H9 (cell line): ENCODE results near the gene HMOX2. TPM values are rescaled to one million over a fixed set of nuclear protein-coding genes. Genes with fewer than 3 reads are reported as not detected.

Source experiments
- DNase-seq: peaks from one replicate; pipeline ENCODE4 v3.0.0-alpha.2; 2017
- H2AFZ ChIP-seq: one replicate; pipeline ENCODE4 v1.6.1; 2013; ENCODE audit warnings: mild to moderate bottlenecking, low read length, control low read depth, moderate library complexity
- H2AK5ac ChIP-seq: 2 replicates; pipeline ENCODE4 v1.6.1; 2013; ENCODE audit warnings: low read length, control low read depth, mixed read lengths; ENCODE audit not compliant: insufficient read length
- H2BK120ac ChIP-seq: one replicate; pipeline ENCODE4 v1.6.1; 2013; ENCODE audit warnings: low read depth, mild to moderate bottlenecking, low read length, control low read depth, inconsistent platforms; ENCODE audit not compliant: poor library complexity, severe bottlenecking
- H2BK12ac ChIP-seq: 2 replicates; pipeline ENCODE4 v1.6.1; 2013; ENCODE audit warnings: low read length, control low read depth, mixed read lengths, low read depth; ENCODE audit not compliant: insufficient read length
- H2BK15ac ChIP-seq: 2 replicates; pipeline ENCODE4 v1.6.1; 2013; ENCODE audit warnings: low read depth, low read length, control low read depth
- H2BK20ac ChIP-seq: one replicate; pipeline ENCODE4 v1.6.1; 2013; ENCODE audit warnings: low read depth, mild to moderate bottlenecking, low read length, control low read depth, inconsistent platforms; ENCODE audit not compliant: poor library complexity, severe bottlenecking
- H2BK5ac ChIP-seq: 2 replicates; pipeline ENCODE4 v1.6.1; 2013; ENCODE audit warnings: low read length, control low read depth, mixed read lengths; ENCODE audit not compliant: insufficient read length
- H3K14ac ChIP-seq: 2 replicates; pipeline ENCODE4 v1.6.1; 2013; ENCODE audit warnings: low read length, control low read depth; ENCODE audit not compliant: insufficient read depth
- H3K18ac ChIP-seq: 2 replicates; pipeline ENCODE4 v1.6.1; 2013; ENCODE audit warnings: low read depth, mild to moderate bottlenecking, mixed read lengths, low read length, control low read depth; ENCODE audit not compliant: insufficient read length
- H3K23ac ChIP-seq: 2 replicates; pipeline ENCODE4 v1.6.1; 2013; ENCODE audit warnings: low read length, control low read depth, mixed read lengths, low read depth; ENCODE audit not compliant: insufficient read length
- H3K23me2 ChIP-seq: 2 replicates; pipeline ENCODE4 v1.6.1; 2013; ENCODE audit warnings: low read depth, mild to moderate bottlenecking, mixed read lengths, low read length, control low read depth; ENCODE audit not compliant: insufficient read length, poor library complexity, severe bottlenecking
- H3K27ac ChIP-seq: 2 replicates; pipeline ENCODE4 v1.5.1; 2013; ENCODE audit warnings: low read length, control low read depth, mixed read lengths, low read depth; ENCODE audit not compliant: insufficient read length
- H3K27me3 ChIP-seq: 2 replicates; pipeline ENCODE4 v1.6.1; 2013; ENCODE audit warnings: low read length, control low read depth, inconsistent platforms; ENCODE audit not compliant: insufficient read depth
- H3K4ac ChIP-seq: 2 replicates; pipeline ENCODE4 v1.6.1; 2013; ENCODE audit warnings: low read depth, mild to moderate bottlenecking, control low read depth, inconsistent platforms, low read length, moderate library complexity
- H3K4me1 ChIP-seq: 2 replicates; pipeline ENCODE4 v1.6.1; 2013; ENCODE audit warnings: low read length, control low read depth, inconsistent platforms; ENCODE audit not compliant: insufficient read depth
- H3K4me2 ChIP-seq: 2 replicates; pipeline ENCODE4 v1.6.1; 2013; ENCODE audit warnings: low read length, control low read depth, mixed read lengths; ENCODE audit not compliant: insufficient read length, insufficient read depth
- H3K56ac ChIP-seq: 2 replicates; pipeline ENCODE4 v1.6.1; 2013; ENCODE audit warnings: low read depth, mild to moderate bottlenecking, mixed read lengths, low read length, control low read depth; ENCODE audit not compliant: insufficient read length
- H3K79me1 ChIP-seq: 2 replicates; pipeline ENCODE4 v1.6.1; 2013; ENCODE audit warnings: low read depth, mild to moderate bottlenecking, moderate library complexity, low read length, control low read depth, inconsistent platforms; ENCODE audit not compliant: insufficient read depth, poor library complexity, severe bottlenecking
- H3K79me2 ChIP-seq: 2 replicates; pipeline ENCODE4 v1.6.1; 2013; ENCODE audit warnings: low read length, control low read depth, inconsistent platforms; ENCODE audit not compliant: insufficient read depth
- H3K9ac ChIP-seq: 2 replicates; pipeline ENCODE4 v1.6.1; 2013; ENCODE audit warnings: low read length, control low read depth, mixed read lengths; ENCODE audit not compliant: insufficient read length; ENCODE audit errors: extremely low read depth
- H3K9me3 ChIP-seq: one replicate; pipeline ENCODE4 v1.6.1; 2013; ENCODE audit warnings: low read depth, low read length, inconsistent platforms; ENCODE audit not compliant: control insufficient read depth
- H3T11ph ChIP-seq: one replicate; pipeline ENCODE4 v1.6.1; 2013; ENCODE audit warnings: mild to moderate bottlenecking, low read length, control low read depth, inconsistent platforms
- H4K20me1 ChIP-seq: one replicate; pipeline ENCODE4 v1.6.1; 2013; ENCODE audit not compliant: control insufficient read depth, insufficient read length, insufficient read depth
- H4K5ac ChIP-seq: 2 replicates; pipeline ENCODE4 v1.6.1; 2013; ENCODE audit warnings: low read depth, mild to moderate bottlenecking, mixed read lengths, low read length, control low read depth; ENCODE audit not compliant: insufficient read length
- H4K8ac ChIP-seq: replicated peaks from 2 replicates; pipeline ENCODE4 v1.6.1; 2013; ENCODE audit warnings: low read length, control low read depth, mixed read lengths, low read depth; ENCODE audit not compliant: insufficient read length
- H4K91ac ChIP-seq: 2 replicates; pipeline ENCODE4 v1.6.1; 2013; ENCODE audit warnings: low read depth, mild to moderate bottlenecking, moderate library complexity, mixed read lengths, low read length, control low read depth; ENCODE audit not compliant: insufficient read length
- H3K27ac Mint-ChIP-seq, 3 experiments: 2 replicates in 2 of 3; 3 replicates in 1 of 3; pipeline ENCODE4 v1.8.0; 2020 to 2021; ENCODE audit warnings: mixed read lengths in 3 of 3, mild to moderate bottlenecking in 1 of 3, moderate library complexity in 1 of 3
- H3K27me3 Mint-ChIP-seq: 2 replicates; pipeline ENCODE4 v1.8.0; 2021; ENCODE audit warnings: low read depth, mild to moderate bottlenecking, moderate library complexity, mixed read lengths
- H3K36me3 Mint-ChIP-seq, 3 experiments: 2 replicates in 2 of 3; 3 replicates in 1 of 3; pipeline ENCODE4 v1.8.0; 2020 to 2021; ENCODE audit warnings: low read depth in 3 of 3, mixed read lengths in 3 of 3; ENCODE audit not compliant: insufficient read depth in 1 of 3
- H3K4me1 Mint-ChIP-seq, 2 experiments: 2 replicates each; pipeline ENCODE4 v1.8.0; 2020; ENCODE audit warnings: mixed read lengths in 2 of 2
- H3K4me3 Mint-ChIP-seq, 2 experiments: 2 replicates in 1 of 2; 3 replicates in 1 of 2; pipeline ENCODE4 v1.8.0; 2020 to 2021; ENCODE audit warnings: mild to moderate bottlenecking in 2 of 2, mixed read lengths in 2 of 2, moderate library complexity in 1 of 2
- H3K9me3 Mint-ChIP-seq, 2 experiments: 2 replicates in 1 of 2; 3 replicates in 1 of 2; pipeline ENCODE4 v1.8.0; 2020; ENCODE audit warnings: mild to moderate bottlenecking in 2 of 2, mixed read lengths in 2 of 2, moderate library complexity in 1 of 2
- CTCF ChIP-seq: fragments of 200-600 bp; sonication (generic); conservative IDR thresholded peaks from 3 replicates; pipeline ENCODE4 v1.8.0; 2021; ENCODE audit warnings: antibody characterized with exemption, mild to moderate bottlenecking
- WGBS: extraction: QIAGEN DNeasy Blood & Tissue Kit; methylation state at CpG from one replicate; pipeline ENCODE4 v1.1.7; 2013; ENCODE audit warnings: missing lambda C conversion rate, low lambda C conversion rate, mixed read lengths; ENCODE audit not compliant: insufficient read length; ENCODE audit errors: extremely low coverage; 5-methylcytosine and 5-hydroxymethylcytosine counted together
- total RNA-seq: library from RNA; stranded (reverse); gene quantifications from 2 replicates; pipeline ENCODE4 v1.2.1, GENCODE V29; 2021

Gene HMOX2
- total RNA-seq, 1 experiment from 2014 or later, result 44.4 TPM

GRCh38 chr16:4442371-4442770 is 33.8 kb upstream of the HMOX2 start:
- peaks cover 52 to 88% (median 76%) of the 10 kb centered on the region in 3 experiments for H3K36me3 Mint-ChIP-seq
- H3K27ac ChIP-seq, result no peak overlapping the region
- H3T11ph ChIP-seq, result no peak overlapping the region
- no peak for TF ChIP-seq CTCF
- H2BK5ac ChIP-seq, result no peak overlapping the region
- no peak overlapping the region for H4K8ac ChIP-seq
- no peak overlapping the region for H2AK5ac ChIP-seq
- H3K27me3 Mint-ChIP-seq, result no peaks in the 10 kb centered on the region
- H3K79me2 ChIP-seq, result 0 out of 2 replicates have a peak, but pooled peaks cover 2% of the 10 kb centered on the region
- H2BK20ac ChIP-seq, result no peak overlapping the region
- H3K4me1 ChIP-seq, result no peaks in the 10 kb centered on the region
- H3K4me1 Mint-ChIP-seq, result no peaks in the 10 kb centered on the region
- no CpG with 5 or more reads among the region's 11 CpGs for WGBS
- no peak overlapping the region for H4K5ac ChIP-seq
- H3K9me3 ChIP-seq, result no peaks in the 10 kb centered on the region
- no peak overlapping the region for H3K27ac Mint-ChIP-seq
- H2AFZ ChIP-seq, result no peak overlapping the region
- no peak overlapping the region for H2BK120ac ChIP-seq
- H3K9ac ChIP-seq, result no peak overlapping the region
- no peak overlapping the region for H3K23ac ChIP-seq
- no peak for DNase-seq
- no peaks in the 10 kb centered on the region for H3K27me3 ChIP-seq
- H4K91ac ChIP-seq, result no peak overlapping the region
- H4K20me1 ChIP-seq, result no peaks in the 10 kb centered on the region
- H2BK15ac ChIP-seq, result no peak overlapping the region
- no peaks in the 10 kb centered on the region for H3K9me3 Mint-ChIP-seq
- H2BK12ac ChIP-seq, result no peak overlapping the region
- H3K56ac ChIP-seq, result no peak overlapping the region
- H3K4me2 ChIP-seq, result no peak overlapping the region
- H3K4ac ChIP-seq, result no peak overlapping the region
- H3K18ac ChIP-seq, result no peak overlapping the region
- no peaks in the 10 kb centered on the region for H3K23me2 ChIP-seq
- H3K4me3 Mint-ChIP-seq, result no peak overlapping the region
- H3K14ac ChIP-seq, result no peak overlapping the region
- no peaks in the 10 kb centered on the region for H3K79me1 ChIP-seq
